OCI-LY3 (cell line): Measurements from ENCODE around the gene PDE9A.
"Not testable (repeated sequence)": the region's sequence is repeated elsewhere in the genome, so short reads cannot be mapped to it uniquely, and the experiment has no call there.

Source experiments
- H2AFZ ChIP-seq: fragments of 200-600, 300-600 bp; shearing (Covaris generic); 2 replicates; pipeline ENCODE4 v1.6.0; 2014; ENCODE audit warnings: antibody characterized with exemption, low read depth, low read length
- H3K27ac ChIP-seq: fragments of 200-600, 300-600 bp; sonication (generic); 2 replicates; pipeline ENCODE4 v1.5.1; 2014; ENCODE audit warnings: mild to moderate bottlenecking, low read length, moderate library complexity, mixed read lengths
- H3K27me3 ChIP-seq: fragments of 200-600, 300-600 bp; sonication (generic); 2 replicates; pipeline ENCODE4 v1.6.1; 2014; ENCODE audit warnings: low read depth, low read length, mixed read lengths
- H3K36me3 ChIP-seq: fragments of 200-600, 300-600 bp; sonication (generic); replicated peaks from 2 replicates; pipeline ENCODE3; 2014; ENCODE audit warnings: low read depth, low read length, mixed read lengths
- H3K4me1 ChIP-seq: fragments of 300-600, 200-600 bp; sonication (generic); 2 replicates; pipeline ENCODE4 v1.6.1; 2014; ENCODE audit warnings: low read length, mixed read lengths
- H3K4me2 ChIP-seq: fragments of 200-600, 300-600 bp; sonication (generic); 2 replicates; pipeline ENCODE4 v1.6.1; 2014; ENCODE audit warnings: low read length, mixed read lengths
- H3K4me3 ChIP-seq: fragments of 300-600, 200-600 bp; sonication (generic); 2 replicates; pipeline ENCODE4 v1.5.1; 2014; ENCODE audit warnings: antibody characterized with exemption, mild to moderate bottlenecking, low read length, moderate library complexity
- H3K79me2 ChIP-seq: fragments of 300-600, 200-600 bp; shearing (Covaris generic); 2 replicates; pipeline ENCODE4 v1.6.1; 2014; ENCODE audit warnings: mild to moderate bottlenecking, low read length, mixed read lengths
- H3K9ac ChIP-seq: fragments of 300-600, 200-600 bp; shearing (Covaris generic); 2 replicates; pipeline ENCODE4 v1.6.0; 2014; ENCODE audit warnings: mild to moderate bottlenecking, low read length, moderate library complexity
- H3K9me3 ChIP-seq: fragments of 200-600, 300-600 bp; shearing (Covaris generic); 2 replicates; pipeline ENCODE4 v1.6.1; 2014; ENCODE audit warnings: low read length, mixed read lengths; ENCODE audit not compliant: insufficient read depth
- H4K20me1 ChIP-seq: fragments of 200-600, 300-600 bp; sonication (generic); 2 replicates; pipeline ENCODE4 v1.6.1; 2016; ENCODE audit warnings: low read length, mixed read lengths; ENCODE audit not compliant: insufficient read depth
- EZH2phosphoT487 ChIP-seq: fragments of 200-600 bp; shearing (Covaris generic); IDR thresholded peaks from 2 replicates; pipeline ENCODE4 v1.6.1; 2018; ENCODE audit warnings: antibody characterized with exemption, mixed run types, low read depth
- TF ChIP-seq, protein P1 (sequence below): fragments of 200-600, 300-600 bp; sonication (generic); IDR thresholded peaks from 2 replicates; pipeline ENCODE4 v1.5.1; 2014; ENCODE audit warnings: antibody characterized with exemption, low read length, low read depth

Gene PDE9A

DNA sequence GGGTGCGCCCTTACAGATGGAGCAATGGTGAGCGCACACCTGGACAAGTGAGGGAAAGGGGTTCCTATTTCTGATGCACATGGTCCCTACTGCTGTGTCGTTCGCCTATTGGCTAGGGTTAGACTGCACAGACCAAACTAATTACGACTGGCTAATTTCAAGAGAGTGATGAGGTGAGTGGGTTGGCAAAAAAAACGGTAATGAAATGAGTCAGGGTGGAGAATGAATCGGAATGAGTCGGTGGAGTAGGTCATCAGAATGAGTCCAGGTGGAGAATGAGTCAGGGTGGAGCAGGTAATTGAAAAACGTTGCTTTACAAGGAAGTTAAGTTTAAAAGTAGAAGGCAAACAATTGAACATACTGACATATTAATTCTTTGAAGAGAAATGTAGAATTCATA lies 146.1 kb downstream of the PDE9A start:
- Histone ChIP-seq H3K27ac (no peak overlapping the region), H4K20me1 (no peaks in the 10 kb centered on the region), H3K4me2 (no peak overlapping the region), H3K4me1 (no peaks in the 10 kb centered on the region), H3K4me3 (no peak overlapping the region), H3K79me2 (no peaks in the 10 kb centered on the region), H3K27me3 (peaks cover 3% of the 10 kb centered on the region; the same call in 1 of the 2 replicates), H3K9ac (no peak overlapping the region), H3K36me3 (no peaks in the 10 kb centered on the region), H2AFZ (no peak overlapping the region), H3K9me3 (no peaks in the 10 kb centered on the region)
- no peak for TF ChIP-seq EZH2phosphoT487
- TF ChIP-seq, protein P1, sequence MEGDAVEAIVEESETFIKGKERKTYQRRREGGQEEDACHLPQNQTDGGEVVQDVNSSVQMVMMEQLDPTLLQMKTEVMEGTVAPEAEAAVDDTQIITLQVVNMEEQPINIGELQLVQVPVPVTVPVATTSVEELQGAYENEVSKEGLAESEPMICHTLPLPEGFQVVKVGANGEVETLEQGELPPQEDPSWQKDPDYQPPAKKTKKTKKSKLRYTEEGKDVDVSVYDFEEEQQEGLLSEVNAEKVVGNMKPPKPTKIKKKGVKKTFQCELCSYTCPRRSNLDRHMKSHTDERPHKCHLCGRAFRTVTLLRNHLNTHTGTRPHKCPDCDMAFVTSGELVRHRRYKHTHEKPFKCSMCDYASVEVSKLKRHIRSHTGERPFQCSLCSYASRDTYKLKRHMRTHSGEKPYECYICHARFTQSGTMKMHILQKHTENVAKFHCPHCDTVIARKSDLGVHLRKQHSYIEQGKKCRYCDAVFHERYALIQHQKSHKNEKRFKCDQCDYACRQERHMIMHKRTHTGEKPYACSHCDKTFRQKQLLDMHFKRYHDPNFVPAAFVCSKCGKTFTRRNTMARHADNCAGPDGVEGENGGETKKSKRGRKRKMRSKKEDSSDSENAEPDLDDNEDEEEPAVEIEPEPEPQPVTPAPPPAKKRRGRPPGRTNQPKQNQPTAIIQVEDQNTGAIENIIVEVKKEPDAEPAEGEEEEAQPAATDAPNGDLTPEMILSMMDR, result no peak

DNA sequence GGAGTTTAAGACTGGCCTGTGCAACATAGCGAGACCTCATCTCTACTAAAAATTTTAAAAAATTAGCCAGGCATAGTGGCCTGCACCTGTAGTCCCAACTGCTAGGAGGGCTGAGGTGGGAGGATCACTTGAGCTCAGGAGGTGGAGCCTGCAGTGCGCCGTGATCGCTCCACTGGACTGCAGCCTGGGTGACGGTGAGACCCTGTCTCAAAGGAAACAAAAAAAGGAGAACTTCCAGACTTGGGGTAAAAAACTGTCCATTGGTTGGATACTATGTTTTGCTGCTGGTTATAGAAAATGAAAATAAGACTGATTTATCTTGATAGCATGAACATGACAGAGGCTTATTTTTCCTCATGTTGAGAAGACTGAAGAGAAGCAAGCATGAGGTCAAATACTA lies 146.5 kb downstream of the PDE9A start:
- Histone ChIP-seq H3K36me3 (no peaks in the 10 kb centered on the region), H3K27me3 (peaks cover 3% of the 10 kb centered on the region; the same call in 1 of the 2 replicates), H3K4me2 (no peak overlapping the region), H3K4me1 (no peaks in the 10 kb centered on the region), H3K9ac (no peak overlapping the region), H3K79me2 (no peaks in the 10 kb centered on the region), H3K27ac (no peak overlapping the region), H3K9me3 (no peaks in the 10 kb centered on the region), H4K20me1 (no peaks in the 10 kb centered on the region), H3K4me3 (no peak overlapping the region), H2AFZ (no peak overlapping the region)
- TF ChIP-seq EZH2phosphoT487, result no peak
- TF ChIP-seq, protein P1, result no peak

DNA sequence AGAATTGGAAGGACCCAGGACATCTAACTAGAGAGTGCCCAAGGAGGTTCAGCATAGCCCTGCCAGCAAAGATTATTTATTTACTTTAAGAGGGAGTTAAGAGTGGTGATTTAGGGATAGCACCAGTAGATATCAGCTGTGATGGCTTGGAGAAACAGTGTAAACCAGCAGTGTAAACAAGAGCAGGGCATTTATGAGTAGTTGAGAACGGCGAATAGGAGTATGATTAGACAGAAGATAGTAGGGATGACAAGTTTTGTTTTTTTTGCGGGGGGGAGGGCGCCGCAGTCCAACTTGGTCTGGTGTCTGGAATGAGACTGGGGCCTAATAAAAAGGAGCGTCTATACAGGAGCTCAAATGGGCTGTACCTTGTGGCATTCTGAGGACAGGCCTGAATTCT lies 148.2 kb downstream of the PDE9A start:
- not testable (repeated sequence) for H3K79me2 ChIP-seq

DNA sequence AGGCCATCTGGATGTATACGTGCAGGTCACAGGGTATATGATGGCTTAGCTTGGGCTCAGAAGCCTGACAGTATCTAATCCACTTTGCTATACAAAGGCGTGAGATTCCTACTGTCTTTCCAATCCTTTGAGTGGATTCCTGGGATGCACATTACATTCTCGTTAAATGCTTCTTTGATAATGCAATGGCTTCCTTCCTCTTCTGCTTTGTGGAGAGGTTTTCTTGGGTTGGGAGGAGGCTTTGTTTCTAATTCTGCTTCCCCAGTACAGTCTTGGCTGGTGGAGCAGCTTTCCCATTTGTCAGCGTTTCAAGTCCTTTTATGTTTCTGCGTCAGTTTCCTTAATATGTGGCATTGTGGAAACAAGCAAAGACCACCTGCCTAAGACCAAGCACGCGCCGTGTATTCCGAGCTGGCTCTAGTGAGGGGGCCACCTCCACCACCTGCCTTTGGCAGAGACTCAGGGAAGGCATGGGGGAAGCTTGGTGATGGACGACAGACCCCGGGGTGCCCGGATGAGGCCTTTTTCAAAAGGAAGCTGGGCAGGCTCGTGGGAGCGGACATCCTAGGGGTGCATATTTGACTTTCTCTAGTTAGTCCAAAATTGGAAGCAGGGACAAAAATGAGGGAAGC lies 153.2 kb downstream of the PDE9A start:
- H3K79me2 ChIP-seq, result no peaks in the 10 kb centered on the region
- H3K4me1 ChIP-seq, result no peaks in the 10 kb centered on the region
- H3K9me3 ChIP-seq, result no peaks in the 10 kb centered on the region
- no peaks in the 10 kb centered on the region for H4K20me1 ChIP-seq
- H3K4me3 ChIP-seq, result no peak overlapping the region
- no peak overlapping the region for H2AFZ ChIP-seq
- H3K4me2 ChIP-seq, result no peak overlapping the region
- no peaks in the 10 kb centered on the region for H3K36me3 ChIP-seq
- H3K27ac ChIP-seq, result no peak overlapping the region
- H3K9ac ChIP-seq, result no peak overlapping the region
- H3K27me3 ChIP-seq, result 0 out of 2 replicates have a peak, but pooled peaks cover 6% of the 10 kb centered on the region
- no peak for TF ChIP-seq EZH2phosphoT487
- TF ChIP-seq, protein P1, result no peak

More for the DNA sequence above, 148.2 kb downstream of the PDE9A start:
- H3K9ac ChIP-seq, H3K27ac ChIP-seq, H3K4me2 ChIP-seq, H3K27me3 ChIP-seq, H2AFZ ChIP-seq, H3K4me1 ChIP-seq, H3K9me3 ChIP-seq, H4K20me1 ChIP-seq, H3K4me3 ChIP-seq, H3K36me3 ChIP-seq: not testable (repeated sequence)

DNA sequence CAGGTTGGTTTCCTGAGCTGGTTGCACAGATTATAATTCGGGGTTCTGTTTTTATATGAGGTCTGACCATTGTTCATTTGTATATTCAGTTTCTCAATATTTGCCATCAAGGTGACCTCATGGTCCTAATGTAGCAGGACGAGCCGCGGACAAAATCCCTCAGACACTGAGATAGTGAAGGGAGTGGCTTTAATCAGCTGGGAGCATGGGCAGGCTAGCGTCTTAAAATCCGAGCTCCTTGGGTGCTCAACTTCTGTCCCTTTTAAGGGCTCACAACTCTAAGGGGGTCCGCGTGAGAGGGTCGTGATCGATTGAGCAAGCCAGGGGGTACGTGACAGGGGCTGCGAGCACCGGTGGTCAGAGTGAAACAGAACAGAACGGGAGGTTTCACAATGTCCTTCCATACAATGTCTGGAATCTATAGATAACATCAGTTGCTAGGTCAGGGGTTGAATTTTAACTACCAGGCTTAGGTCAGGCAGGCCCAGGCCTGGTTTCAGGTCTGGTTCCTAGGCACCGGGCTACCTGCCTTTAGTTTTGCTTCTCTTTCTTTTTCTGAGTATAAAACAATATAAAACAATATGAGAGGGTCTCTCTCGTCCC lies 154.0 kb downstream of the PDE9A start:
- H3K27me3 ChIP-seq, H2AFZ ChIP-seq, H3K4me1 ChIP-seq, H3K9ac ChIP-seq, H3K79me2 ChIP-seq, H3K4me3 ChIP-seq, H3K36me3 ChIP-seq, H4K20me1 ChIP-seq, H3K9me3 ChIP-seq, H3K4me2 ChIP-seq, H3K27ac ChIP-seq: not testable (repeated sequence)
